HL-60 (cell line): ENCODE results near the gene STARD3.

Source experiments
- DNase-seq, 2 experiments: peaks; one replicate each; pipeline ENCODE4 v3.0.0-alpha.2; 2010 to 2020; ENCODE audit warnings: low read depth in 1 of 2, low spot score in 1 of 2
- H3K27ac ChIP-seq: fragments of 250-450 bp; sonication (Bioruptor Pico); replicated peaks from 2 replicates; pipeline ENCODE4 v1.5.1; 2020; ENCODE audit warnings: mild to moderate bottlenecking, moderate library complexity
- H3K27me3 ChIP-seq: fragments of 250-450 bp; sonication (Bioruptor Pico); 2 replicates; pipeline ENCODE4 v1.5.1; 2021; ENCODE audit warnings: mild to moderate bottlenecking, moderate library complexity; ENCODE audit not compliant: insufficient read depth, poor library complexity, severe bottlenecking
- H3K4me3 ChIP-seq: replicated peaks from 2 replicates; pipeline ENCODE4 v1.5.1; 2011; ENCODE audit warnings: mild to moderate bottlenecking, control low read depth, low read length; ENCODE audit not compliant: insufficient read depth
- GABPA ChIP-seq: IDR thresholded peaks from 2 replicates; pipeline ENCODE4 v1.6.1; 2012; ENCODE audit warnings: low read depth
- POLR2AphosphoS5 ChIP-seq: IDR thresholded peaks from 2 replicates; pipeline ENCODE4 v1.6.1; 2012; ENCODE audit warnings: low read depth
- SPI1 ChIP-seq: IDR thresholded peaks from 2 replicates; pipeline ENCODE4 v1.6.1; 2012; ENCODE audit warnings: low read depth, mild to moderate bottlenecking, borderline replicate concordance
- TF ChIP-seq, protein P1 (sequence below): IDR thresholded peaks from 2 replicates; pipeline ENCODE4 v1.6.1; 2012; ENCODE audit warnings: low read depth; ENCODE audit not compliant: insufficient replicate concordance
- TF ChIP-seq, protein P2 (sequence below): IDR thresholded peaks from one replicate; pipeline ENCODE4 v1.5.1; 2011; ENCODE audit warnings: low read length, control low read depth, inconsistent platforms; ENCODE audit not compliant: insufficient read depth

The STARD3 gene

DNA sequence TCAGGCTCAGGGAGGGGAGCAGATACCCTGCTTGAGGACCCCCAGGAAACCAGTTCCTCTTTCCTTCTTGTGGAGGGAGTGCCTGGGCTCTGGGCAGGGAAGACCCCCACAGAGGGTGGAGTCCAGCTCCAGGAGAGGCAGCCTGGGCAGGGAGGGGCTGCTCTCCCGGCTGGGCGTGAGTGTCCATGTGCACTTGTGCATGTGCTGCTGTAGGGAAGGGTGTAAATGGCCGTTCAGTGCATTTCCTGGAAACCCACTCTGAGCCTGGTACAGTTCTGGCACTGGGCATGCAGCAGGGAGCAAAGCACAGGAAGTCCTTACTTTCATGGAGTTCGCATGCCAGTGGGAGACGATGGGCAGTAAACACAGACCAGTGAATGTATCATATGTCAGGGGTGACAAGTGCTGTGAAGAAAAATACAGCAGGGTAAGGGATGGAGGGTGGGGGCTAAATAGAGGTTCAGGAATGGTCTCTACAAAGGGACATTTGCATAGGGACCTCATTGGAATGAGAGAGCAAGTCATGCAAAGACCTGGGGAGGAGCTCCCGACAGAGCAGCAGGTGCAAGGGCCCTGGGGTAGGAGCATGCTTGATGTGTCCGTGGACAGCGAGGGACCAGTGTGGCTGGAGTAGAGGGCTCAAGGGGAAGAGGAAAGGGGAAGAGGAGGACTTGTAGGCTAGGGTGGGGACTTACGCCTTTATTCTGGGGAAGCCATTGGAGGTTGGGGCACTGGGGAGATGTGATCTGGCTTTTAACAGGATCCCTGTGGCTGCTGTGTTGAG, 5.5 kb downstream of the STARD3 start:
- H3K4me3 ChIP-seq = no peak overlapping the region
- no peak for TF ChIP-seq POLR2AphosphoS5
- TF ChIP-seq, protein P1, sequence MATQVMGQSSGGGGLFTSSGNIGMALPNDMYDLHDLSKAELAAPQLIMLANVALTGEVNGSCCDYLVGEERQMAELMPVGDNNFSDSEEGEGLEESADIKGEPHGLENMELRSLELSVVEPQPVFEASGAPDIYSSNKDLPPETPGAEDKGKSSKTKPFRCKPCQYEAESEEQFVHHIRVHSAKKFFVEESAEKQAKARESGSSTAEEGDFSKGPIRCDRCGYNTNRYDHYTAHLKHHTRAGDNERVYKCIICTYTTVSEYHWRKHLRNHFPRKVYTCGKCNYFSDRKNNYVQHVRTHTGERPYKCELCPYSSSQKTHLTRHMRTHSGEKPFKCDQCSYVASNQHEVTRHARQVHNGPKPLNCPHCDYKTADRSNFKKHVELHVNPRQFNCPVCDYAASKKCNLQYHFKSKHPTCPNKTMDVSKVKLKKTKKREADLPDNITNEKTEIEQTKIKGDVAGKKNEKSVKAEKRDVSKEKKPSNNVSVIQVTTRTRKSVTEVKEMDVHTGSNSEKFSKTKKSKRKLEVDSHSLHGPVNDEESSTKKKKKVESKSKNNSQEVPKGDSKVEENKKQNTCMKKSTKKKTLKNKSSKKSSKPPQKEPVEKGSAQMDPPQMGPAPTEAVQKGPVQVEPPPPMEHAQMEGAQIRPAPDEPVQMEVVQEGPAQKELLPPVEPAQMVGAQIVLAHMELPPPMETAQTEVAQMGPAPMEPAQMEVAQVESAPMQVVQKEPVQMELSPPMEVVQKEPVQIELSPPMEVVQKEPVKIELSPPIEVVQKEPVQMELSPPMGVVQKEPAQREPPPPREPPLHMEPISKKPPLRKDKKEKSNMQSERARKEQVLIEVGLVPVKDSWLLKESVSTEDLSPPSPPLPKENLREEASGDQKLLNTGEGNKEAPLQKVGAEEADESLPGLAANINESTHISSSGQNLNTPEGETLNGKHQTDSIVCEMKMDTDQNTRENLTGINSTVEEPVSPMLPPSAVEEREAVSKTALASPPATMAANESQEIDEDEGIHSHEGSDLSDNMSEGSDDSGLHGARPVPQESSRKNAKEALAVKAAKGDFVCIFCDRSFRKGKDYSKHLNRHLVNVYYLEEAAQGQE = no peak
- TF ChIP-seq, protein P2, sequence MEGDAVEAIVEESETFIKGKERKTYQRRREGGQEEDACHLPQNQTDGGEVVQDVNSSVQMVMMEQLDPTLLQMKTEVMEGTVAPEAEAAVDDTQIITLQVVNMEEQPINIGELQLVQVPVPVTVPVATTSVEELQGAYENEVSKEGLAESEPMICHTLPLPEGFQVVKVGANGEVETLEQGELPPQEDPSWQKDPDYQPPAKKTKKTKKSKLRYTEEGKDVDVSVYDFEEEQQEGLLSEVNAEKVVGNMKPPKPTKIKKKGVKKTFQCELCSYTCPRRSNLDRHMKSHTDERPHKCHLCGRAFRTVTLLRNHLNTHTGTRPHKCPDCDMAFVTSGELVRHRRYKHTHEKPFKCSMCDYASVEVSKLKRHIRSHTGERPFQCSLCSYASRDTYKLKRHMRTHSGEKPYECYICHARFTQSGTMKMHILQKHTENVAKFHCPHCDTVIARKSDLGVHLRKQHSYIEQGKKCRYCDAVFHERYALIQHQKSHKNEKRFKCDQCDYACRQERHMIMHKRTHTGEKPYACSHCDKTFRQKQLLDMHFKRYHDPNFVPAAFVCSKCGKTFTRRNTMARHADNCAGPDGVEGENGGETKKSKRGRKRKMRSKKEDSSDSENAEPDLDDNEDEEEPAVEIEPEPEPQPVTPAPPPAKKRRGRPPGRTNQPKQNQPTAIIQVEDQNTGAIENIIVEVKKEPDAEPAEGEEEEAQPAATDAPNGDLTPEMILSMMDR = no peak
- no peak for TF ChIP-seq GABPA
- TF ChIP-seq SPI1 = no peak
- no peak for DNase-seq
- H3K27me3 ChIP-seq = no peaks in the 10 kb centered on the region
- H3K27ac ChIP-seq = no peak overlapping the region

DNA sequence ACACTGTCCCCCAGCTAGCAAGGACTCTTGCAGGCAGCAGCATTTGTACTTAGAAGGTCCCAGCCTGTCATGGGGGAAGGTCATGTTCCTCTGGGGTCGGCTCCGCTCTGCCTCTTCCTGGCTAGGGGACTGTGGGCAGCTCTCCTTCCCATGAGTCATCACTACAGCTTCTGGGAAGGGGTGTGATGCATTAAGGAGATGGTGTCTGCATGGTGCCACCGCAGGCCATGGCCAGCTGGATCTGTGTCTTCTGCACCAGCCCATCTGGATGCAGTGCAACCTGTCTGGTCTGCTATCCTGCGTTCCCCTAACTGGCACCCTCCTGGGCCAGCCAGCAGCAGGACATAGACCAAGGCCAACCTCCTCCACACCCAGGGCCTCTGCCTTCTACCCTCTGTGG, 6.3 kb downstream of the STARD3 start:
- no peak for DNase-seq

DNA sequence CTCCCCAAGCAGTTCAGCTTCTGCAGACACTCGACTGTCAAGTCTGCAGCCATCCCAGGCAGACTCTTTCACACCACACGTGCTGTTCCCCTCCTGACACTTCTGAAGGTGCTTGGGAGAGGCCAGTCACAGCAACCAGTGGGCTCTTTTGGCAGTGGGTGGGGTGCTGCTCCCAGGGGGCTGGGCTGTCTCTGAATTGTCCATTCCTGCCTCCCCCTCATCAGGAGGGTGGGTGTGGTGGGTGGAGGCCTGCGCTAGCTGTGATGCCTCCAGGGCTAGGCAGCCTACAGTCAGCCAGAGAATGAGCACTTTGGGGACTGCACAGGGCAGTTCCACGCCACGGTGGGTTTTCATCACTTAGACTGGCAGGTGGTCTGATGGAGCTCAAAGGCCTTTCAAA, 10.3 kb downstream of the STARD3 start:
- TF ChIP-seq, protein P1 = no peak
- TF ChIP-seq, protein P2 = no peak
- TF ChIP-seq GABPA = no peak
- TF ChIP-seq POLR2AphosphoS5 = no peak
- no peak for TF ChIP-seq SPI1

More for the DNA sequence above, 6.3 kb downstream of the STARD3 start:
- H3K27me3 ChIP-seq = no peaks in the 10 kb centered on the region
- no peak for TF ChIP-seq POLR2AphosphoS5
- TF ChIP-seq GABPA = no peak
- TF ChIP-seq, protein P1 = no peak
- TF ChIP-seq, protein P2 = no peak
- no peak for TF ChIP-seq SPI1
- H3K27ac ChIP-seq = no peak overlapping the region
- no peak overlapping the region for H3K4me3 ChIP-seq

More for the DNA sequence above, 10.3 kb downstream of the STARD3 start:
- Histone ChIP-seq H3K27ac (no peak overlapping the region), H3K27me3 (no peaks in the 10 kb centered on the region), H3K4me3 (no peak overlapping the region)
- DNase-seq = no peak
